CD14-positive monocyte (primary cell): ENCODE measurements around the gene KCNJ10. TPM values are rescaled to one million over a fixed set of nuclear protein-coding genes. Genes with fewer than 3 reads are reported as not detected.

ENCODE experiments used
- DNase-seq, 3 donors: peaks; one replicate each; pipeline ENCODE4 v3.0.0-alpha.2; 2011 to 2022
- H2AFZ ChIP-seq: 2 replicates; pipeline ENCODE4 v1.6.0; 2012; ENCODE audit warnings: mild to moderate bottlenecking, low read depth, low read length, inconsistent platforms; ENCODE audit not compliant: insufficient read depth, poor library complexity, severe bottlenecking
- H3K27ac ChIP-seq, 2 donors: 1 replicate in 1 of 2; 2 replicates in 1 of 2; pipeline ENCODE4 v1.5.1; 2012 to 2013; ENCODE audit warnings: low read length in 2 of 2, control low read depth in 1 of 2, inconsistent platforms in 1 of 2, low read depth in 1 of 2, mild to moderate bottlenecking in 1 of 2
- H3K27me3 ChIP-seq, 2 donors: one replicate each; pipeline versions ENCODE4 v1.6.0 to v1.6.1; 2011 to 2013; ENCODE audit warnings: low read length in 2 of 2; ENCODE audit not compliant: control insufficient read depth in 2 of 2, insufficient read depth in 2 of 2
- H3K36me3 ChIP-seq, 2 donors: replicated peaks in 1 of 2; 1 replicate in 1 of 2; 2 replicates in 1 of 2; pipeline versions ENCODE4 v1.5.1 to v1.6.1; 2012 to 2013; ENCODE audit warnings: low read length in 2 of 2, control low read depth in 1 of 2, inconsistent platforms in 1 of 2, mild to moderate bottlenecking in 1 of 2; ENCODE audit not compliant: insufficient read depth in 2 of 2, control insufficient read depth in 1 of 2
- H3K4me1 ChIP-seq, 2 donors: 1 replicate in 1 of 2; 2 replicates in 1 of 2; pipeline versions ENCODE4 v1.5.1 to v1.6.1; 2012 to 2013; ENCODE audit warnings: low read length in 2 of 2, control low read depth in 1 of 2, inconsistent platforms in 1 of 2, mild to moderate bottlenecking in 1 of 2, moderate library complexity in 1 of 2; ENCODE audit not compliant: insufficient read depth in 2 of 2, control insufficient read depth in 1 of 2
- H3K4me2 ChIP-seq: replicated peaks from 2 replicates; pipeline ENCODE3; 2012; ENCODE audit warnings: low read length, moderate library complexity, mild to moderate bottlenecking; ENCODE audit not compliant: poor library complexity, severe bottlenecking; ENCODE audit errors: extremely low read depth
- H3K4me3 ChIP-seq, 3 experiments: fragments of 200-600 bp in 1 of 3; sonication (generic) in 1 of 3; replicated peaks in 1 of 3; 1 replicate in 2 of 3; 2 replicates in 1 of 3; pipeline ENCODE4 v1.5.1; 2011 to 2013; ENCODE audit warnings: low read length in 3 of 3, mild to moderate bottlenecking in 3 of 3, control low read depth in 2 of 3, low read depth in 2 of 3, inconsistent platforms in 1 of 3, moderate library complexity in 1 of 3
- H3K79me2 ChIP-seq: 2 replicates; pipeline ENCODE4 v1.6.0; 2012; ENCODE audit warnings: mild to moderate bottlenecking, control low read depth, inconsistent platforms, low read length, moderate library complexity; ENCODE audit not compliant: insufficient read depth
- H3K9ac ChIP-seq: 2 replicates; pipeline ENCODE4 v1.6.0; 2017; ENCODE audit warnings: low read length, mild to moderate bottlenecking; ENCODE audit not compliant: insufficient read depth, poor library complexity, severe bottlenecking
- H3K9me3 ChIP-seq, 2 donors: replicated peaks in 1 of 2; 1 replicate in 1 of 2; 2 replicates in 1 of 2; pipeline versions ENCODE4 v1.5.1 to v1.6.1; 2012 to 2013; ENCODE audit warnings: low read length in 2 of 2, control low read depth in 1 of 2; ENCODE audit not compliant: control insufficient read depth in 1 of 2, insufficient read depth in 1 of 2
- H4K20me1 ChIP-seq: 2 replicates; pipeline ENCODE4 v1.6.0; 2012; ENCODE audit warnings: mild to moderate bottlenecking, low read length, control low read depth, moderate library complexity; ENCODE audit not compliant: insufficient read depth
- H3K27ac Mint-ChIP-seq, 7 donors: one replicate each; pipeline ENCODE4 v1.8.0; 2020; ENCODE audit warnings: mild to moderate bottlenecking in 7 of 7, mixed read lengths in 7 of 7, moderate library complexity in 6 of 7, inconsistent platforms in 2 of 7
- H3K27me3 Mint-ChIP-seq, 3 donors: one replicate each; pipeline ENCODE4 v1.8.0; 2021 to 2022; ENCODE audit warnings: low read depth in 3 of 3, mild to moderate bottlenecking in 3 of 3, mixed read lengths in 3 of 3, moderate library complexity in 3 of 3, inconsistent platforms in 1 of 3
- H3K36me3 Mint-ChIP-seq, 2 donors: one replicate each; pipeline ENCODE4 v1.8.0; 2020; ENCODE audit warnings: mixed read lengths in 2 of 2, inconsistent platforms in 1 of 2, mild to moderate bottlenecking in 1 of 2
- H3K4me1 Mint-ChIP-seq: one replicate; pipeline ENCODE4 v1.8.0; 2020; ENCODE audit warnings: mild to moderate bottlenecking, mixed read lengths
- H3K4me3 Mint-ChIP-seq, 2 donors: one replicate each; pipeline ENCODE4 v1.8.0; 2020; ENCODE audit warnings: mild to moderate bottlenecking in 2 of 2, mixed read lengths in 2 of 2, moderate library complexity in 1 of 2
- H3K9me3 Mint-ChIP-seq, 7 donors: one replicate each; pipeline ENCODE4 v1.8.0; 2020 to 2022; ENCODE audit warnings: mixed read lengths in 7 of 7, mild to moderate bottlenecking in 6 of 7, moderate library complexity in 6 of 7, inconsistent platforms in 2 of 7
- CTCF ChIP-seq: fragments of 200-600 bp; IDR thresholded peaks from one replicate; pipeline ENCODE4 v1.8.0; 2022; ENCODE audit warnings: antibody characterized with exemption, mild to moderate bottlenecking
- WGBS: methylation state at CpG from one replicate; pipeline ENCODE4 v1.1.5; 2013; ENCODE audit warnings: missing lambda C conversion rate; ENCODE audit not compliant: insufficient coverage; 5-methylcytosine and 5-hydroxymethylcytosine counted together
- intact Hi-C, 2 donors: fragments of 100-400 bp; cut with micrococcal nuclease; formaldehyde crosslinking; loops; one replicate each; pipeline versions ENCODE4 v1.15.0 to v1.15.1; 2023
- polyA plus RNA-seq, 3 donors: library from polyadenylated mRNA; depleted of rRNA in 1 of 3; unstranded in 2 of 3; stranded (reverse) in 1 of 3; fragments of 300-500 nt in 2 of 3; fragments of >200 nt in 1 of 3; fragmentation: Illumina TruSeq in 2 of 3; gene quantifications; 1 replicate in 2 of 3; 2 replicates in 1 of 3; pipeline ENCODE4 v1.2.3, GENCODE V29; 2012 to 2021

KCNJ10 gene
- polyA plus RNA-seq, 3 donors, result 0.23 TPM; not detected in 2

GRCh38 chr1:160109686-160110085, 39.7 kb upstream of the KCNJ10 start:
- H2AFZ ChIP-seq, result no peak overlapping the region
- peaks cover 0 to 3% (median 0%) of the 10 kb centered on the region in 7 donors for H3K9me3 Mint-ChIP-seq

GRCh38 chr1:160108888-160109662, 39.1 kb upstream of the KCNJ10 start:
- Histone ChIP-seq H3K9me3 (no peaks in the 10 kb centered on the region), H3K27me3 (no peaks in the 10 kb centered on the region), H2AFZ (no peak overlapping the region), H4K20me1 (no peaks in the 10 kb centered on the region), H3K4me1 (peaks cover 15 to 26% of the 10 kb centered on the region in 2 donors), H3K9ac (no peak overlapping the region), H3K79me2 (no peaks in the 10 kb centered on the region), H3K4me3 (no peak overlapping the region), H3K4me2 (no peak overlapping the region), H3K36me3 (no peaks in the 10 kb centered on the region), H3K27ac (no peak overlapping the region)
- DNase-seq, result peak; percentile 59 to 68 (median 66)
- TF ChIP-seq CTCF, result peak; percentile 69
- intact Hi-C loops, result loop anchor here in 1 of 2 donors (10.0 kb wide), 3 partner anchors 86 to 176 kb away; partner anchors contain the start of genes CASQ1 and PEX19
- H3K36me3 Mint-ChIP-seq, result no peaks in the 10 kb centered on the region
- peaks cover 0 to 3% (median 0%) of the 10 kb centered on the region in 7 donors for H3K9me3 Mint-ChIP-seq
- 75% methylated on average over 3 of the region's 6 CpGs for WGBS
- peak overlapping the region in 1 of 7 donors; percentile 37 for H3K27ac Mint-ChIP-seq
- peaks cover 21% of the 10 kb centered on the region for H3K4me1 Mint-ChIP-seq
- H3K4me3 Mint-ChIP-seq, result no peak overlapping the region
- peaks cover 4 to 16% (median 8%) of the 10 kb centered on the region in 3 donors for H3K27me3 Mint-ChIP-seq

More at GRCh38 chr1:160109686-160110085, 39.7 kb upstream of the KCNJ10 start:
- Mint-ChIP-seq H3K4me1 (peaks cover 15% of the 10 kb centered on the region), H3K27me3 (peaks cover 8 to 16% (median 8%) of the 10 kb centered on the region in 3 donors), H3K4me3 (no peak overlapping the region), H3K36me3 (no peaks in the 10 kb centered on the region), H3K27ac (no peak overlapping the region)
- H3K36me3 ChIP-seq, result no peaks in the 10 kb centered on the region
- intact Hi-C loops, result loop anchor here in 1 of 2 donors (10.0 kb wide), 3 partner anchors 85 to 175 kb away; partner anchors contain the start of genes CASQ1 and PEX19
- WGBS, result 100% methylated on average over 3 of the region's 4 CpGs
- no peak for DNase-seq
- no peaks in the 10 kb centered on the region for H3K9me3 ChIP-seq
- no peaks in the 10 kb centered on the region for H3K79me2 ChIP-seq
- H3K4me3 ChIP-seq, result no peak overlapping the region
- H3K4me1 ChIP-seq, result peaks cover 9 to 20% of the 10 kb centered on the region in 2 donors
- TF ChIP-seq CTCF, result no peak
- no peak overlapping the region for H3K9ac ChIP-seq
- H3K4me2 ChIP-seq, result no peak overlapping the region
- no peaks in the 10 kb centered on the region for H4K20me1 ChIP-seq
- no peaks in the 10 kb centered on the region for H3K27me3 ChIP-seq
- H3K27ac ChIP-seq, result no peak overlapping the region
